Right atrium auricular region (tissue), 2 donors: Measurements from ENCODE around the gene BTBD7. TPM values are rescaled to one million over a fixed set of nuclear protein-coding genes. Genes with fewer than 3 reads are reported as not detected.

Source experiments
- DNase-seq: peaks from one replicate; pipeline ENCODE4 v3.0.0-alpha.2; 2019; ENCODE audit warnings: low spot score
- H3K27ac ChIP-seq, 2 donors: fragments of 200-600 bp; sonication (generic); 1 replicate in 1 of 2; 2 replicates in 1 of 2; pipeline ENCODE4 v1.5.1; 2016 to 2019
- H3K27me3 ChIP-seq, 2 donors: fragments of 200-600 bp; sonication (generic); one replicate each; pipeline versions ENCODE4 v1.5.1 to v1.6.0; 2017 to 2019
- H3K36me3 ChIP-seq: fragments of 200-600 bp; sonication (generic); one replicate; pipeline ENCODE4 v1.5.1; 2016
- H3K4me1 ChIP-seq, 2 donors: fragments of 200-600 bp; sonication (generic); one replicate each; pipeline versions ENCODE4 v1.5.1 to v1.6.0; 2017 to 2019
- H3K4me3 ChIP-seq, 2 donors: fragments of 200-600 bp; sonication (generic); 1 replicate in 1 of 2; 2 replicates in 1 of 2; pipeline ENCODE4 v1.5.1; 2017 to 2019; ENCODE audit warnings: mild to moderate bottlenecking in 1 of 2, moderate library complexity in 1 of 2
- H3K9me3 ChIP-seq, 2 donors: fragments of 200-600 bp; sonication (generic); one replicate each; pipeline ENCODE4 v1.5.1; 2019
- CTCF ChIP-seq, 2 donors: fragments of 200-600 bp; sonication (generic); IDR thresholded peaks; one replicate each; pipeline ENCODE4 v1.5.1; 2019; ENCODE audit warnings: antibody characterized with exemption in 2 of 2
- total RNA-seq, 2 donors: library from RNA; depleted of rRNA; stranded (reverse); fragments of >200 nt; gene quantifications; one replicate each; pipeline ENCODE4 v1.1.0, GENCODE V29; 2016

The BTBD7 gene
- total RNA-seq, 2 donors from 2014 or later, result 13.3 to 17.6 TPM

GRCh38 chr14:93299866-93300265 lies 33.0 kb downstream of the BTBD7 start:
- Histone ChIP-seq H3K27ac (no peak overlapping the region), H3K27me3 (no peaks in the 10 kb centered on the region), H3K4me1 (peaks cover 0 to 25% of the 10 kb centered on the region in 2 donors), H3K9me3 (no peaks in the 10 kb centered on the region), H3K36me3 (no peaks in the 10 kb centered on the region), H3K4me3 (no peak overlapping the region)
- DNase-seq, result no peak
- TF ChIP-seq CTCF (IDR thresholded peaks at IDR 0.05), result no peak

- H3K27me3 ChIP-seq, result no peaks in the 10 kb centered on the region
- TF ChIP-seq CTCF (IDR thresholded peaks at IDR 0.05), result no peak
Measured at GRCh38 chr14:93299416-93299815, 33.4 kb downstream of the BTBD7 start.

GRCh38 chr14:93295541-93296220 lies 37.2 kb downstream of the BTBD7 start:
- no peaks in the 10 kb centered on the region for H3K4me1 ChIP-seq
- H3K4me3 ChIP-seq, result no peak overlapping the region
- no peaks in the 10 kb centered on the region for H3K9me3 ChIP-seq
- TF ChIP-seq CTCF (IDR thresholded peaks at IDR 0.05), result no peak
- H3K27ac ChIP-seq, result no peak overlapping the region
- DNase-seq, result no peak
- H3K36me3 ChIP-seq, result peaks cover 10% of the 10 kb centered on the region
- no peaks in the 10 kb centered on the region for H3K27me3 ChIP-seq

More at GRCh38 chr14:93299416-93299815, 33.4 kb downstream of the BTBD7 start:
- no peak overlapping the region for H3K4me3 ChIP-seq
- H3K9me3 ChIP-seq, result no peaks in the 10 kb centered on the region
- no peaks in the 10 kb centered on the region for H3K36me3 ChIP-seq
- no peak for DNase-seq
- H3K4me1 ChIP-seq, result peaks cover 0 to 21% of the 10 kb centered on the region in 2 donors
- no peak overlapping the region for H3K27ac ChIP-seq

- DNase-seq, result no peak
- Histone ChIP-seq H3K36me3 (no peaks in the 10 kb centered on the region), H3K27me3 (no peaks in the 10 kb centered on the region), H3K4me3 (no peak overlapping the region), H3K9me3 (no peaks in the 10 kb centered on the region), H3K27ac (no peak overlapping the region), H3K4me1 (no peaks in the 10 kb centered on the region)
- TF ChIP-seq CTCF (IDR thresholded peaks at IDR 0.05), result no peak
Measured at GRCh38 chr14:93286212-93286890, 46.5 kb downstream of the BTBD7 start.

- Histone ChIP-seq H3K4me3 (no peak overlapping the region), H3K4me1 (no peaks in the 10 kb centered on the region), H3K36me3 (no peaks in the 10 kb centered on the region), H3K9me3 (no peaks in the 10 kb centered on the region), H3K27me3 (no peaks in the 10 kb centered on the region), H3K27ac (no peak overlapping the region)
- no peak for DNase-seq
- no peak for TF ChIP-seq CTCF (IDR thresholded peaks at IDR 0.05)
Measured at GRCh38 chr14:93285044-93285443, 47.8 kb downstream of the BTBD7 start.
